Measurements from ENCODE around the gene PA2G4.

- TF ChIP-seq POLR2A (IDR thresholded peaks at IDR 0.05) (peak; percentile 43), EP300 (IDR thresholded peaks at IDR 0.05; ENCODE audit: low read depth) (no peak), CTCF (IDR thresholded peaks at IDR 0.05) (peak in 1 of 5 experiments; percentile 9), POLR2AphosphoS5 (IDR thresholded peaks at IDR 0.05) (peak; percentile 30 to 84 (median 73))
Observed at GRCh38 chr12:56146492-56147460, 42.4 kb downstream of the PA2G4 start.

Data from transverse colon (tissue), 4 donors.